Liver (tissue), 9 donors: Measurements from ENCODE around the gene ZSCAN10. TPM values are rescaled to one million over a fixed set of nuclear protein-coding genes. Genes with fewer than 3 reads are reported as not detected.

Experiments
- DNase-seq: peaks from one replicate; pipeline ENCODE4 v3.0.0-alpha.2; 2017; ENCODE audit warnings: low spot score
- H3K27ac ChIP-seq, 2 donors: one replicate each; pipeline ENCODE4 v1.7.0; 2013; ENCODE audit warnings: inconsistent platforms in 2 of 2, low read length in 2 of 2, control low read depth in 1 of 2, low read depth in 1 of 2, mild to moderate bottlenecking in 1 of 2
- H3K27me3 ChIP-seq, 4 donors: one replicate each; pipeline versions ENCODE4 v1.6.1 to v1.7.0; 2013; ENCODE audit warnings: low read length in 3 of 4, inconsistent platforms in 1 of 4, mild to moderate bottlenecking in 1 of 4, moderate library complexity in 1 of 4; ENCODE audit not compliant: control insufficient read depth in 4 of 4, insufficient read depth in 4 of 4
- H3K36me3 ChIP-seq, 4 donors: one replicate each; pipeline versions ENCODE4 v1.6.1 to v1.7.0; 2013; ENCODE audit warnings: low read length in 3 of 4, mild to moderate bottlenecking in 3 of 4, low read depth in 1 of 4, moderate library complexity in 1 of 4; ENCODE audit not compliant: control insufficient read depth in 4 of 4, insufficient read depth in 3 of 4
- H3K4me1 ChIP-seq, 4 donors: one replicate each; pipeline versions ENCODE4 v1.6.1 to v1.7.0; 2013; ENCODE audit warnings: low read length in 3 of 4, mild to moderate bottlenecking in 3 of 4, moderate library complexity in 1 of 4; ENCODE audit not compliant: control insufficient read depth in 4 of 4, insufficient read depth in 4 of 4
- H3K4me3 ChIP-seq, 3 donors: one replicate each; pipeline versions ENCODE4 v1.6.1 to v1.7.0; 2013; ENCODE audit warnings: low read length in 3 of 3, control low read depth in 1 of 3, low read depth in 1 of 3, mild to moderate bottlenecking in 1 of 3
- H3K9ac ChIP-seq, 2 donors: one replicate each; pipeline ENCODE4 v1.7.0; 2013; ENCODE audit warnings: low read length in 2 of 2, mild to moderate bottlenecking in 2 of 2, moderate library complexity in 2 of 2, control low read depth in 1 of 2, low read depth in 1 of 2
- H3K9me3 ChIP-seq, 4 donors: one replicate each; pipeline versions ENCODE4 v1.6.1 to v1.7.0; 2013; ENCODE audit warnings: low read length in 3 of 4; ENCODE audit not compliant: control insufficient read depth in 4 of 4
- ATF3 ChIP-seq: IDR thresholded peaks from 2 replicates; pipeline ENCODE4 v1.6.1; 2016; ENCODE audit warnings: antibody characterized with exemption
- CTCF ChIP-seq: fragments of 150-350 bp; IDR thresholded peaks from 2 replicates; pipeline ENCODE4 v1.5.1; 2017; ENCODE audit warnings: improper control_type of control experiment, low read depth, low read length; ENCODE audit not compliant: missing input control
- FOXA1 ChIP-seq: IDR thresholded peaks from 2 replicates; pipeline ENCODE4 v1.6.1; 2016; ENCODE audit warnings: antibody characterized with exemption
- FOXA2 ChIP-seq: IDR thresholded peaks from 2 replicates; pipeline ENCODE4 v1.6.1; 2016; ENCODE audit warnings: antibody characterized with exemption
- GABPA ChIP-seq, 2 donors: IDR thresholded peaks in 1 of 2; conservative IDR thresholded peaks in 1 of 2; 2 replicates each; pipeline ENCODE4 v1.6.1; 2016; ENCODE audit warnings: antibody characterized with exemption in 2 of 2, mild to moderate bottlenecking in 1 of 2, moderate library complexity in 1 of 2
- HNF4A ChIP-seq, 2 donors: conservative IDR thresholded peaks; 2 replicates each; pipeline ENCODE4 v1.6.1; 2016; ENCODE audit warnings: antibody characterized with exemption in 2 of 2, mild to moderate bottlenecking in 2 of 2
- HNF4G ChIP-seq: IDR thresholded peaks from 2 replicates; pipeline ENCODE4 v1.6.1; 2016; ENCODE audit warnings: antibody characterized with exemption
- JUND ChIP-seq, 2 donors: IDR thresholded peaks; 2 replicates each; pipeline ENCODE4 v1.6.1; 2016; ENCODE audit warnings: antibody characterized with exemption in 2 of 2
- MAX ChIP-seq: IDR thresholded peaks from 2 replicates; pipeline ENCODE4 v1.6.1; 2016; ENCODE audit warnings: antibody characterized with exemption
- NR2F2 ChIP-seq: IDR thresholded peaks from 2 replicates; pipeline ENCODE4 v1.6.1; 2016; ENCODE audit warnings: antibody characterized with exemption
- RAD21 ChIP-seq, 2 donors: IDR thresholded peaks; 2 replicates each; pipeline ENCODE4 v1.6.1; 2016; ENCODE audit warnings: antibody characterized with exemption in 2 of 2, mild to moderate bottlenecking in 2 of 2
- REST ChIP-seq: IDR thresholded peaks from 2 replicates; pipeline ENCODE4 v1.6.1; 2016; ENCODE audit warnings: antibody characterized with exemption, mild to moderate bottlenecking
- RXRA ChIP-seq, 2 donors: IDR thresholded peaks; 2 replicates each; pipeline ENCODE4 v1.6.1; 2017 to 2018; ENCODE audit warnings: antibody characterized with exemption in 2 of 2, mild to moderate bottlenecking in 1 of 2
- SP1 ChIP-seq: IDR thresholded peaks from 2 replicates; pipeline ENCODE4 v1.6.1; 2018; ENCODE audit warnings: antibody characterized with exemption, mild to moderate bottlenecking
- TAF1 ChIP-seq: conservative IDR thresholded peaks from 2 replicates; pipeline ENCODE4 v1.6.1; 2016; ENCODE audit warnings: antibody characterized with exemption, mild to moderate bottlenecking
- YY1 ChIP-seq: IDR thresholded peaks from 2 replicates; pipeline ENCODE4 v1.6.1; 2016; ENCODE audit warnings: antibody characterized with exemption, mild to moderate bottlenecking
- ZBTB33 ChIP-seq: IDR thresholded peaks from 2 replicates; pipeline ENCODE4 v1.6.1; 2016; ENCODE audit warnings: antibody characterized with exemption
- WGBS: extraction: QIAGEN DNeasy Blood & Tissue Kit; methylation state at CpG from one replicate; pipeline ENCODE4 v1.1.7; 2013; 5-methylcytosine and 5-hydroxymethylcytosine counted together
- polyA plus RNA-seq, 2 donors: library from polyadenylated mRNA; stranded (reverse) in 1 of 2; unstranded in 1 of 2; fragments of 200-250 nt in 1 of 2; fragments of >200 nt in 1 of 2; fragmentation: Nextera tagmentation in 1 of 2; extraction: Ambion mirVana in 1 of 2; gene quantifications; one replicate each; pipeline versions ENCODE4 v1.2.1 to v1.2.3, GENCODE V29; 2013 to 2015
- total RNA-seq, 2 donors: library from RNA; depleted of rRNA; stranded (reverse); fragments of >200 nt; gene quantifications; one replicate each; pipeline ENCODE4 v1.2.3, GENCODE V29; 2014
- donor health status: healthy.
- donor health status: healthy.
- donor health status: healthy.
- donor health status: healthy.
- donor health status: healthy.

ZSCAN10 gene
- total and polyA plus RNA-seq, 4 donors, result not detected

- H3K27me3 ChIP-seq, result no peaks in the 10 kb centered on the region
- DNase-seq, result no peak
- H3K4me3 ChIP-seq, result peak overlapping the region in 2 of 3 donors; percentile 69 to 85
- H3K27ac ChIP-seq, result no peak overlapping the region
- TF ChIP-seq FOXA2, result no peak
- TF ChIP-seq HNF4G, result no peak
- no peak for TF ChIP-seq YY1
- no peak for TF ChIP-seq RXRA (IDR thresholded peaks at IDR 0.05)
- no peak for TF ChIP-seq GABPA (IDR thresholded peaks at IDR 0.05 in 1 of 2, conservative IDR thresholded peaks at IDR 0.05 in 1 of 2)
- no peak for TF ChIP-seq ATF3
- TF ChIP-seq REST, result no peak
- no peak for TF ChIP-seq SP1
- no peak for TF ChIP-seq ZBTB33
- no peak for TF ChIP-seq RAD21 (IDR thresholded peaks at IDR 0.05)
- TF ChIP-seq TAF1, result no peak
- TF ChIP-seq HNF4A (conservative IDR thresholded peaks at IDR 0.05), result no peak
- no peak overlapping the region for H3K9ac ChIP-seq
- H3K9me3 ChIP-seq, result no peaks in the 10 kb centered on the region
- H3K4me1 ChIP-seq, result peaks cover 0 to 26% (median 18%) of the 10 kb centered on the region in 4 donors
- peaks cover 0 to 15% (median 3%) of the 10 kb centered on the region in 4 donors for H3K36me3 ChIP-seq
- 81% methylated on average over 17 of the region's 17 CpGs for WGBS
Measured at GRCh38 chr16:3113765-3114479, 14.8 kb upstream of the ZSCAN10 start.

- peaks cover 0 to 26% (median 18%) of the 10 kb centered on the region in 4 donors for H3K4me1 ChIP-seq
- H3K36me3 ChIP-seq, result peaks cover 0 to 7% (median 3%) of the 10 kb centered on the region in 4 donors
- DNase-seq, result no peak
- peak overlapping the region; percentile 69 to 85 (median 83) for H3K4me3 ChIP-seq
- H3K27ac ChIP-seq, result peak overlapping the region; percentile 25 to 31
- no peaks in the 10 kb centered on the region for H3K9me3 ChIP-seq
- no peak for TF ChIP-seq YY1
- no peak for TF ChIP-seq CTCF
- no peak for TF ChIP-seq HNF4G
- no peak for TF ChIP-seq MAX
- no peak for TF ChIP-seq HNF4A (conservative IDR thresholded peaks at IDR 0.05)
- no peak for TF ChIP-seq JUND (IDR thresholded peaks at IDR 0.05)
- no peak for TF ChIP-seq RAD21 (IDR thresholded peaks at IDR 0.05)
- TF ChIP-seq RXRA (IDR thresholded peaks at IDR 0.05), result no peak
- no peak for TF ChIP-seq NR2F2
- no peak for TF ChIP-seq TAF1
- TF ChIP-seq ZBTB33, result no peak
- TF ChIP-seq FOXA1, result no peak
- no peak for TF ChIP-seq SP1
- TF ChIP-seq FOXA2, result no peak
- TF ChIP-seq GABPA (IDR thresholded peaks at IDR 0.05 in 1 of 2, conservative IDR thresholded peaks at IDR 0.05 in 1 of 2), result no peak
- TF ChIP-seq ATF3, result no peak
- H3K9ac ChIP-seq, result peak overlapping the region; percentile 8 to 96
- 31% methylated on average over 19 of the region's 19 CpGs for WGBS
- H3K27me3 ChIP-seq, result no peaks in the 10 kb centered on the region
Measured at GRCh38 chr16:3112881-3113574, 13.9 kb upstream of the ZSCAN10 start.
